HS-27A (cell line): Measurements from ENCODE around the gene LIPE.

ENCODE experiments used
- DNase-seq: peaks from one replicate; pipeline ENCODE4 v3.0.0-alpha.2; 2012; ENCODE audit warnings: low read depth, missing footprints

Gene LIPE

GRCh38 chr19:42411581-42412178 lies 15.5 kb downstream of the LIPE start:
- no peak for DNase-seq

GRCh38 chr19:42410371-42410770 lies 16.8 kb downstream of the LIPE start:
- DNase-seq = no peak

GRCh38 chr19:42409477-42409876 lies 17.7 kb downstream of the LIPE start:
- DNase-seq = no peak

GRCh38 chr19:42407816-42408175 lies 19.4 kb downstream of the LIPE start:
- DNase-seq = no peak

GRCh38 chr19:42407085-42407815 lies 19.9 kb downstream of the LIPE start:
- DNase-seq = no peak

- DNase-seq = no peak
Observed at GRCh38 chr19:42406111-42406510, 21.1 kb downstream of the LIPE start.

- no peak for DNase-seq
Observed at GRCh38 chr19:42403586-42403985, 23.6 kb downstream of the LIPE start.

GRCh38 chr19:42402376-42403116 lies 24.6 kb downstream of the LIPE start:
- no peak for DNase-seq

GRCh38 chr19:42401365-42402303 lies 25.6 kb downstream of the LIPE start:
- DNase-seq = peak; percentile 52

GRCh38 chr19:42400404-42400803 lies 26.8 kb downstream of the LIPE start:
- DNase-seq = no peak

- no peak for DNase-seq
Observed at GRCh38 chr19:42397263-42398166, 29.7 kb downstream of the LIPE start.

- peak; percentile 100 for DNase-seq
Observed at GRCh38 chr19:42396381-42397262, 30.6 kb downstream of the LIPE start.

GRCh38 chr19:42394751-42395150 lies 32.4 kb downstream of the LIPE start:
- DNase-seq = no peak

- DNase-seq = no peak
Observed at GRCh38 chr19:42392165-42392564, 35.0 kb downstream of the LIPE start.

GRCh38 chr19:42389899-42390298 lies 37.3 kb downstream of the LIPE start, which contains the start of gene CNFN:
TSS of gene CNFN (minus strand) at chr19:42390297. CDS start at chr19:42389037, 1,260 bp downstream.
- DNase-seq = no peak

GRCh38 chr19:42388851-42389489 lies 38.2 kb downstream of the LIPE start:
- DNase-seq = no peak

GRCh38 chr19:42386974-42387707 lies 40.0 kb downstream of the LIPE start:
- no peak for DNase-seq

- DNase-seq = no peak
Observed at GRCh38 chr19:42380155-42380554, 47.0 kb downstream of the LIPE start.
